Spleen (tissue), 11 donors: ENCODE data around the gene NOSIP. TPM values are rescaled to one million over a fixed set of nuclear protein-coding genes. Genes with fewer than 3 reads are reported as not detected.

ENCODE experiments used
- DNase-seq: peaks from one replicate; pipeline ENCODE4 v3.0.0-alpha.2; 2020
- H3K27ac ChIP-seq, 8 donors: fragments of 200-600 bp; sonication (generic) in 7 of 8; 1 replicate in 4 of 8; 2 replicates in 4 of 8; pipeline versions ENCODE4 v1.5.0 to v1.8.0; 2016 to 2021; ENCODE audit warnings: inconsistent platforms in 4 of 8, mild to moderate bottlenecking in 4 of 8, moderate library complexity in 1 of 8
- H3K27me3 ChIP-seq, 7 donors: fragments of 200-600 bp; sonication (generic) in 6 of 7; replicated peaks in 1 of 7; 1 replicate in 4 of 7; 2 replicates in 3 of 7; pipeline versions ENCODE4 v1.5.0 to v1.8.0; 2016 to 2021; ENCODE audit warnings: inconsistent platforms in 3 of 7, mild to moderate bottlenecking in 1 of 7
- H3K36me3 ChIP-seq, 6 donors: fragments of 200-600 bp; sonication (generic) in 5 of 6; 1 replicate in 4 of 6; 2 replicates in 2 of 6; pipeline versions ENCODE4 v1.5.0 to v1.8.0; 2016 to 2021; ENCODE audit warnings: inconsistent platforms in 2 of 6
- H3K4me1 ChIP-seq, 6 donors: fragments of 200-600 bp; sonication (generic) in 5 of 6; 1 replicate in 3 of 6; 2 replicates in 3 of 6; pipeline versions ENCODE4 v1.5.0 to v1.8.0; 2016 to 2021; ENCODE audit warnings: inconsistent platforms in 3 of 6
- H3K4me3 ChIP-seq, 8 donors: fragments of 200-600 bp; sonication (generic) in 7 of 8; 1 replicate in 4 of 8; 2 replicates in 4 of 8; pipeline versions ENCODE4 v1.5.0 to v1.8.0; 2016 to 2021; ENCODE audit warnings: inconsistent platforms in 4 of 8, mild to moderate bottlenecking in 4 of 8, moderate library complexity in 2 of 8
- H3K9me3 ChIP-seq, 8 donors: fragments of 200-600 bp; sonication (generic) in 7 of 8; 1 replicate in 4 of 8; 2 replicates in 4 of 8; pipeline versions ENCODE4 v1.5.0 to v1.8.0; 2016 to 2021; ENCODE audit warnings: inconsistent platforms in 4 of 8
- POLR2A ChIP-seq, 3 donors: fragments of 450-650 bp; IDR thresholded peaks; one replicate each; pipeline ENCODE4 v1.5.1; 2017; ENCODE audit warnings: antibody characterized with exemption in 3 of 3, mild to moderate bottlenecking in 1 of 3
- POLR2AphosphoS5 ChIP-seq, 3 donors: sonication (generic); formaldehyde crosslinking; IDR thresholded peaks; one replicate each; pipeline ENCODE4 v1.5.1; 2017; ENCODE audit warnings: antibody characterized with exemption in 3 of 3
- WGBS, 5 donors: extraction: QIAGEN DNeasy Blood & Tissue Kit in 3 of 5; methylation state at CpG; one replicate each; pipeline versions ENCODE4 v1.1.5 to v1.1.7; 2013 to 2018; 5-methylcytosine and 5-hydroxymethylcytosine counted together
- intact Hi-C: fragments of 100-400 bp; cut with DNase I; formaldehyde crosslinking; loops from one replicate; pipeline ENCODE4 v1.15.0; 2023; ENCODE audit warnings: low total_unique reads
- polyA plus RNA-seq, 3 donors: library from polyadenylated mRNA; stranded (reverse); fragments of 200-250 nt; gene quantifications; one replicate each; pipeline ENCODE4 v1.2.1, GENCODE V29; 2013
- total RNA-seq, 7 donors: library from RNA; depleted of rRNA in 3 of 7; stranded (reverse); fragments of >200 nt in 3 of 7; fragmentation: NEBNext Ultra II Directional in 4 of 7; extraction: Animal tissue kit (Norgen Biotek cat#: 25700) in 4 of 7; gene quantifications; one replicate each; pipeline versions ENCODE4 v1.1.0 to v1.2.1, GENCODE V29; 2016 to 2021
- TF ChIP-seq, protein P1 (sequence below), 11 experiments: fragments of 200-600 bp in 7 of 11; fragments of 450-650 bp in 4 of 11; sonication (generic) in 4 of 11; IDR thresholded peaks in 8 of 11; conservative IDR thresholded peaks in 3 of 11; 1 replicate in 7 of 11; 2 replicates in 4 of 11; pipeline versions ENCODE4 v1.4.0 to v1.8.0; 2016 to 2021; ENCODE audit warnings: antibody characterized with exemption in 11 of 11, inconsistent platforms in 4 of 11, mild to moderate bottlenecking in 1 of 11
- donor health status: healthy with polysubstance abuse.
- donor health status: DM: no; HTN: no; CAD: no; lungs with moderate emphysema.
- donor health status: DM: no; HTN: no; CAD: no.
- donor health status: Bipolar disorder and iron deficiency.
- donor health status: healthy.
- donor health status: DM: no; HTN: no; CAD: no.
- donor health status: DM: yes; HTN: yes; CAD: no.

The NOSIP gene
- total and polyA plus RNA-seq, 10 donors: 58.6 to 152 (median 71.7) TPM

DNA sequence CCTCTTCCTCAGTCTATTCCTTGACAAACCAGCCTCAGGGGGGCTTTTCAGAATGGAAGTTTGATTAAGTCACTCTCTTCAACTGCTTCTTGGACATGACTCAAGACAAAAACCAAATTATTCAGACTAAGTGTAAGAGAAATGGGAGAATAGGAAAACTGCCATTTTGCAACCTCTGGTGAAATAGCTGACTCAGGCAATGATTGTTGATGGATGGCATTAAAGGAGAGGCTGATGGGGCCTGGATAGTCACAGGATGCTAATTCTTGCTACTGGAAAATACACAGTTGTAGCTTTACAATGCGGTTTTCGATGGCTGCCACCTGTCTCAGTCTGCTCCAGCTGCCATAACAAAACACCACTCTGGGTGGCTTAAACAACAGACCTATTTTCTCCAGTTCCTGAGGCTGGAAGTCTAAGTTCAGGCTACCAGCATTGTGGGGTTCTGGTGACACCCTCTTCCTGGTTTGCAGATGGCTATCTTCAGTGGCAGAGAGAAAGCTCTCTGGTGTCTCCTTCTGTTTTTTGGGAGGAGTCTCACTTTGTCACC lies 6.1 kb downstream of the NOSIP start:
- H3K36me3 ChIP-seq: peaks cover 0 to 58% (median 23%) of the 10 kb centered on the region in 6 donors
- H3K4me3 ChIP-seq: no peak overlapping the region
- H3K4me1 ChIP-seq: peaks cover 16 to 65% (median 46%) of the 10 kb centered on the region in 6 donors
- WGBS, 5 donors: 87 to 98% (median 94%) methylated on average over 2 of the region's 2 CpGs
- intact Hi-C loops: loop anchor here (10.0 kb wide), 1 partner anchor 101 kb away; the partner anchor contains the start of gene PRMT1
- no peaks in the 10 kb centered on the region for H3K9me3 ChIP-seq
- H3K27ac ChIP-seq: no peak overlapping the region
- no peak for DNase-seq
- H3K27me3 ChIP-seq: no peaks in the 10 kb centered on the region
- TF ChIP-seq POLR2AphosphoS5 (IDR thresholded peaks at IDR 0.05): no peak
- no peak for TF ChIP-seq POLR2A (IDR thresholded peaks at IDR 0.05)
- TF ChIP-seq, protein P1, sequence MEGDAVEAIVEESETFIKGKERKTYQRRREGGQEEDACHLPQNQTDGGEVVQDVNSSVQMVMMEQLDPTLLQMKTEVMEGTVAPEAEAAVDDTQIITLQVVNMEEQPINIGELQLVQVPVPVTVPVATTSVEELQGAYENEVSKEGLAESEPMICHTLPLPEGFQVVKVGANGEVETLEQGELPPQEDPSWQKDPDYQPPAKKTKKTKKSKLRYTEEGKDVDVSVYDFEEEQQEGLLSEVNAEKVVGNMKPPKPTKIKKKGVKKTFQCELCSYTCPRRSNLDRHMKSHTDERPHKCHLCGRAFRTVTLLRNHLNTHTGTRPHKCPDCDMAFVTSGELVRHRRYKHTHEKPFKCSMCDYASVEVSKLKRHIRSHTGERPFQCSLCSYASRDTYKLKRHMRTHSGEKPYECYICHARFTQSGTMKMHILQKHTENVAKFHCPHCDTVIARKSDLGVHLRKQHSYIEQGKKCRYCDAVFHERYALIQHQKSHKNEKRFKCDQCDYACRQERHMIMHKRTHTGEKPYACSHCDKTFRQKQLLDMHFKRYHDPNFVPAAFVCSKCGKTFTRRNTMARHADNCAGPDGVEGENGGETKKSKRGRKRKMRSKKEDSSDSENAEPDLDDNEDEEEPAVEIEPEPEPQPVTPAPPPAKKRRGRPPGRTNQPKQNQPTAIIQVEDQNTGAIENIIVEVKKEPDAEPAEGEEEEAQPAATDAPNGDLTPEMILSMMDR (IDR thresholded peaks at IDR 0.05 in 8 of 11, conservative IDR thresholded peaks at IDR 0.05 in 3 of 11): no peak

DNA sequence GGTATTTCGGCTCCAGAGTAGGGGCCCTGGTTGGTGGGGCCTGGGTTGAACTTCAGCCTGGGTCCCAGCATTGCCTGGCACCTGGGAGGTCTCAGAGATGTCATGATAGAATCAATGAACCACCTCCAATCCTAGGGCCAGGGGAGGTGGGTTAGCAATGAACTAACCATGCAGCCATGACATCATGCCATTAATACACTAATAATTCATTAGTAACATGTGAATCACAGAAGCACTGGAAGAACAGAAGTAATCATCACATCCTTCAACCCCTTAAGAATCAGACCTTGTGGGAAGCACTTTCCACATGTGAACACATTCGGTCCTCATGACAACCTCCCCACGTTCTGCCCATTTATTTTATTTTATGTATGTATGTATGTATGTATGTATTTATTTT lies 6.9 kb downstream of the NOSIP start:
- Histone ChIP-seq H3K27me3 (no peaks in the 10 kb centered on the region), H3K4me1 (peaks cover 12 to 65% (median 45%) of the 10 kb centered on the region in 6 donors), H3K4me3 (no peak overlapping the region), H3K9me3 (no peaks in the 10 kb centered on the region), H3K27ac (no peak overlapping the region), H3K36me3 (peaks cover 0 to 55% (median 23%) of the 10 kb centered on the region in 6 donors)
- WGBS, 5 donors: 88 to 93% (median 90%) methylated on average over 3 of the region's 3 CpGs
- no peak for TF ChIP-seq POLR2AphosphoS5 (IDR thresholded peaks at IDR 0.05)
- TF ChIP-seq, protein P1 (IDR thresholded peaks at IDR 0.05 in 8 of 11, conservative IDR thresholded peaks at IDR 0.05 in 3 of 11): no peak
- no peak for TF ChIP-seq POLR2A (IDR thresholded peaks at IDR 0.05)
- intact Hi-C loops: loop anchor here (10.0 kb wide), 1 partner anchor 101 kb away; the partner anchor contains the start of gene PRMT1
- no peak for DNase-seq

DNA sequence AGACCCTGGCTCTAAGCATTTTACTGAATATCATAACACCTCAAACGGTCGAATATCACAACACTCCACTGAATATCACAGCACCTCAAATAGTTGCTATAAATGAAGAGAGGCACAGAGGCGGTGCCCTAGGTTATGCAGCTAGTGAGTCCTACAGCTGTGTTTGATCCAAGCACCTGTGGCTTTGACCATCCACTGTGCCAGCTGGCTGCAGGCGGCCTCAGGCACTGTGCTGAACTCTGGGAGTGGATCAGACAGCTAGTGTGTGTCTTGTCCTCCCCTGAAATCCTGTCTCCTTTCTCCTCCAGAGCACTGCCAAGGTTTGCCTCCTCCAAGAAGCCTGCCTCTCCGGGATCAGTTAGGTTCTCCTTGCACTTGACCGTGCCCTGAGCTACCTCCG lies 7.3 kb downstream of the NOSIP start:
- TF ChIP-seq POLR2A (IDR thresholded peaks at IDR 0.05) (no peak), POLR2AphosphoS5 (IDR thresholded peaks at IDR 0.05) (no peak)
- TF ChIP-seq, protein P1 (IDR thresholded peaks at IDR 0.05 in 8 of 11, conservative IDR thresholded peaks at IDR 0.05 in 3 of 11): no peak
- no peak for DNase-seq
- Histone ChIP-seq H3K9me3 (no peaks in the 10 kb centered on the region), H3K4me3 (no peak overlapping the region), H3K27me3 (no peaks in the 10 kb centered on the region), H3K36me3 (peaks cover 0 to 51% (median 23%) of the 10 kb centered on the region in 6 donors), H3K27ac (no peak overlapping the region), H3K4me1 (peaks cover 12 to 65% (median 45%) of the 10 kb centered on the region in 6 donors)
- 89 to 97% (median 93%) methylated on average over 7 of the region's 7 CpGs for WGBS, 5 donors
- intact Hi-C loops: loop anchor here (10.0 kb wide), 1 partner anchor 102 kb away; the partner anchor contains the start of gene PRMT1

DNA sequence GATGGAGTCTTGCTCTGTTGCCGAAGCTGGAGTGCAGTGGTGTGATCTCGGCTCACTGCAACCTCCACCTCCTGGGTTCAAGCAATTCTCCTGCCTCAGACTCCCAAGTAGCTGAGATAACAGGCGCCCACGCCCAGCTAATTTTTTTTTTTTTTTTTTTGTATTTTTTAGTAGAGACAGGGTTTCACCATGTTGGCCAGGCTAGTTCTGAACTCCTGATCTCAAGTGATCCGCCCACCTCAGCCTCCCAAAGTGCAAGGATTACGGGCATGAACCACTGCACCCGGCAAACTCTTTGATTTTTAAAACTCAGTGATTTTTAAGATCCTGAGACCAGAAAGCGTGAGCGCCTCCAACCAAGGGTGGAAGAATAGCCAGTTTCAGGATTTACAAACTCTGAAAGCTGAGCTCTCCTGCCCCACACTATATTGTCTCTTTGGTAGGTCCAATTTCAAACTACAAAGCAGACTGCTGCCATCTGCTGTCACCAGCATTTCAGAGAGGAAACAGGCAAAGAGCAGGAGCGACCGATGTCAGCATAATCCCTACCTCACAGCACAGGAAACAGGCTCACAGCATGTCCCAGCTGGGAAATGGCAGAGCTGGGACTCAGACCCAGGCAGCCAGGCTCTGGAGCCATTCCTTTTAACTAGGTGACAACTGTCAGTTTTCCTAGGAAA lies 9.2 kb downstream of the NOSIP start:
- Histone ChIP-seq H3K9me3 (no peaks in the 10 kb centered on the region), H3K4me1 (peaks cover 12 to 65% (median 52%) of the 10 kb centered on the region in 6 donors), H3K27me3 (no peaks in the 10 kb centered on the region), H3K4me3 (no peak overlapping the region), H3K36me3 (peaks cover 0 to 34% (median 20%) of the 10 kb centered on the region in 6 donors), H3K27ac (peak overlapping the region in 7 of 8 donors; percentile 23 to 76 (median 68))
- WGBS, 5 donors: 68 to 75% (median 70%) methylated on average over 11 of the region's 11 CpGs
- intact Hi-C loops: loop anchor here (10.0 kb wide), 1 partner anchor 104 kb away; the partner anchor contains the start of gene PRMT1
- TF ChIP-seq POLR2AphosphoS5 (IDR thresholded peaks at IDR 0.05): peak in 2 of 3 donors; percentile 24 to 64
- TF ChIP-seq POLR2A (IDR thresholded peaks at IDR 0.05): no peak
- TF ChIP-seq, protein P1 (IDR thresholded peaks at IDR 0.05 in 8 of 11, conservative IDR thresholded peaks at IDR 0.05 in 3 of 11): peak in 6 of 11 experiments; percentile 12 to 50 (median 18)
- no peak for DNase-seq
